GM18499 (cell line): ENCODE data around the gene ZNF341.
"Not testable (repeated sequence)": the region's sequence is repeated elsewhere in the genome, so short reads cannot be mapped to it uniquely, and the experiment has no call there.

Experiments
- ATAC-seq: cut with Tn5 transposase; IDR thresholded peaks from one replicate; pipeline ENCODE4 v1.9.1; 2021; ENCODE audit warnings: moderate number of reproducible peaks; ENCODE audit not compliant: insufficient read depth, unreplicated experiment

Gene ZNF341

GRCh38 chr20:33727806-33728205 lies 4.0 kb upstream of the ZNF341 start:
- ATAC-seq: no peak

DNA sequence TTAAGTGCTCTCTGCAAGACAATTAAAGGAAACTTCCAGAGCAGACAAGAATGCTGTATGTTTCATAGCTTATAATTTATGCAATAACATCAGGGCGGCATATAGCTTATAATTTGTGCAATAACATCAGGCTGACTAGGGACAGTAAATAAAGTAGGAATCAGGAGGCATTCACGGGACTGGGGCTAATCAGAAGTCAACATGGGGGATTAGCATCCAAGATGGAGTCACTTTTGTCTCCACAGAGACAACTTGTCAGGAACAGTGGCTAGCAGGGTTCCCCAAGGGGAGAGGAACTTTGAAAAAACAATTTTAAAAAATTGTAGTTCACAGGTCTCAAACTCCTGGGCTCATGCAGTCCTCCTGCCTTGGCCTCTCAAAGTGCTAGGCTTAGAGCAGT lies 3.3 kb upstream of the ZNF341 start:
- ATAC-seq: no peak

- no peak for ATAC-seq
Observed at GRCh38 chr20:33729101-33729500, 2.7 kb upstream of the ZNF341 start.

GRCh38 chr20:33730946-33731692 lies 677 bp upstream of the ZNF341 start:
- ATAC-seq: no peak

DNA sequence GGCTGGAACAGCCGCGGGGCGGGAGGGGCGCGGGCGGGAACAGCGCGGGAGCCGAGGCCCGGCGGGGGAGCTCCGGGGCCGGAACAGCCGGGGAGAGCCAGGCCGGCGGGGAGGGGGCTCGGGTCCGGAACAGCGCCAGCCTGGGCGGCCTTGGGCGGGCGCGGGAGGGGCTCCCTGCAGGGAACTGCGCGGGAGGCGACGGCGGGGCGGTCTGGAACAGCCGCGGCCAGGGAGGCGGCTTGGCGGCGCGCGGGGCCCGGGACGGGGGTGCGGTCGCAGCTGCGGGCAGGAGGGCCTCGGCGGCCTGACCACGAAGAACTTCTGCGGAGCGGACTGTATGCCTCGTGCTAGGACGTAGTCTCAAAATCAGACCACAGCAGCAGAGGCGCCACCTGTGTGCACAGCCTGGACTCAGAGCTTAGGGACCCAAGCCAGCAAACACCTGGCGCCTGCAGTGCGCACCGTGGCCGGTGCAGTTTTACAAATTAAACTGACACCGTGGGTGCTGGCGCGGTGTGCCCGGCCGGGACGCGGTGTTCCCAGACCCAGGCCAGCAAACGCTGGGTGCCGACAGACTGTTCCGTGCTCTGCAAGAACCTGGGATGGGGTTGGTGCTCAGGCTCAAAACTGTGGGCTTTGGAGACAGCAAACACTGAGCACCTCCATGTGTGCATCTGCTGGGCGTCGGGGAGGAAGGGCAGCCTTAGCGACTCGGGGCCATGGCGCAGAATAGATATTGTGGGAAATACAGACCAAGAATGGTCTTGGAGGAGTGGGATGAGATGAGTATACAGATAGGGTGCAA lies 572 bp downstream of the ZNF341 start:
- ATAC-seq: no peak

GRCh38 chr20:33733654-33734576 lies 2.1 kb downstream of the ZNF341 start:
- ATAC-seq: no peak

DNA sequence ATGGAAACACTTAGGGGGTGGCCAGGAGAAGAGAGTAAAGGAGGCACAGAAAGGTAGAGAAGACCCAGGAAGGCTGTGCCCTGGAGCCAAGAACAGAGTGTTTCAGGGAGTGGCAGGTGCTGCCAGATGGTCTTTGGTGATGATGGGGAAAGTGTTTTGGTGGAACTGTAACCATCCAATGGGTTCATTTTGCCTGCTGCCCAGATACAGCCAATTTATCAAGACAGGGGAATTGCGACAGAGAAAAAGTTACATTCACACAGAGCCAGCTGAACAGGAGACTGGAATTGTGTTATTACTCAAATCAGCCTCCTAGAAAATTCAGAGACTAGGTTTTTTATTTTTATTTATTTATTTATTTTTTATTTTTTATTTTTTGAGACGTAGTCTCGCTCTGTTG lies 5.2 kb downstream of the ZNF341 start:
- ATAC-seq: no peak

DNA sequence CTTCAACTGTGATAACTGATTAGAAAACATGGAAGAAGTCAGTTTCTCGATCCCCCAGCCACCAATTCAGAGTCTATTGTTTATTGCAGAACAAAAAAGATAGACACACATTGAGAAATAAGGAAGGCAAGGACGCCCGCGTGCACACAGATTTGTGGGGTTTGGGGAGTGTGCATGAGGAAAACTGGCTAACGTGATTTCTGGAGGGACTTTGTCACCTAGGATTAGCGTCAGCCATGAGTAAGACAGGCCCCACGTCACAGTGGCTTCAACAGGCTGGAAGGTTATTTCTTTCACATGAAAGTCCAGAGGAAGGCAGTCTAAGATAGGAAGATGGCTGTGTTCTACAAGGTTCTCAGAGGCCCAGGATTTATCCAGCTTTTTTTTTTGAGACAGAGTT lies 7.7 kb downstream of the ZNF341 start:
- no peak for ATAC-seq

- ATAC-seq: no peak
Observed at GRCh38 chr20:33740189-33740588, 8.4 kb downstream of the ZNF341 start.

DNA sequence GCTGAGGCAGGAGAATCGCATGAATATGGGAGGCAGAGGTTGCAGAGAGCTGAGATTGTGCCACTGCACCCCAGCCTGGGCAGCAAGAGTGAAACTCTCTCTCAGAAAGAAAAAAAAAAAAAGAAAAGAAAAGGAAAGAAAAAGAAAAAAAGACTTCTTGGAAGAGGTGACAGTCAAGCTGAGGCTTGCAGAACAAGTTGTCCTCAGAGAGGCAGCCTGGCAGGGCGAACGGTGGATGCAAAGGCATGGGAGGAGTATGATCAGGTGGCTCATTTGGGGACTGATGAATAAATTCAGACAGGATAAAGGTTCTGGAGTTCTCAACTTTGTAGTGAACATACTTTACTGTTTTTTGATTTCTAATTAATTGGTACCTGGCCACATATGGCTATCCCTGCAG lies 12.4 kb downstream of the ZNF341 start:
- no peak for ATAC-seq

DNA sequence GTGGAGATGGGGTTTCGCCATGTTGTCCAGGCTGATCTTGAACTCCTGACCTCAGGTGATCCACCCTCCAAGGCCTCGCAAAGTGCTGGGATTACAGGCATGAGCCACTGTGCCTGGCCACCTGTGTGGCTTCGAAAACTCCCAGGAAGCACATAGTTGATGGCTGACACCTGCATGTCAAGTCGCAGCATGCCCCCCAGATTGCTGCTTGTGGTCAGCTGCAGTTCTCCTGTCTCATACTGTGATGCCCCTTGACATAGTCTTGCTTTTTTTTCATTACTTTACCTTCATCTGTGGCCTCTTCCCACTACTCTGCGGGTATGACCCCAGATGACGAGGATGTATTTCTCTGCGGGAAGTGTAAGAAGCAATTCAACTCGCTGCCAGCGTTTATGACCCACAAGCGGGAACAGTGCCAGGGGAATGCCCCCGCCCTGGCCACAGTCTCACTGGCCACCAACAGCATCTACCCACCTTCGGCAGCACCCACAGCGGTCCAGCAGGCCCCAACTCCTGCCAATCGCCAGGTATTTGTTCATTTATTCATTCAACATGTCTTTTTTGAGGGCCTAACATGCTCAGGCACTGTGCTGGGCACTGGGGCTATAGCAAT lies 13.1 kb downstream of the ZNF341 start:
- ATAC-seq: no peak

GRCh38 chr20:33746325-33746998 lies 14.7 kb downstream of the ZNF341 start:
- ATAC-seq: no peak

DNA sequence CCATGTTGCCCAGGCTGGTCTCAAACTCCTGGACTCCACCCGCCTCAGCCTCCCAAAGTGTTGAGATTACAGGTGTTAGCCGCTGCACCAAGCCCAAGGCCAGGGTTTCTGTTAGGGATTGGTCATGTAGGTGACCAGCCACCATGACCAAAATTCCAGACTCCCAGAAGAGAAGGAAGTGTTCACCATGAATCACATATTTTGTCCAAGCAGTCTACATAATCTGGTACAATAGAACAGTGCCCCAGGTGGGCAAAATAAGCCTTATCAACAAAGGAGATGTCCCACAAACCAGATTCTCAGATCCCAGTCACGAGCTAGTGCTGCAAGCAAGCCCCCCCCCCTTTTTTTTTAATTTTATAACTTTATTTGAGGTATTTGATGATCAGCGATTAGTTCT lies 20.0 kb downstream of the ZNF341 start:
- no peak for ATAC-seq

DNA sequence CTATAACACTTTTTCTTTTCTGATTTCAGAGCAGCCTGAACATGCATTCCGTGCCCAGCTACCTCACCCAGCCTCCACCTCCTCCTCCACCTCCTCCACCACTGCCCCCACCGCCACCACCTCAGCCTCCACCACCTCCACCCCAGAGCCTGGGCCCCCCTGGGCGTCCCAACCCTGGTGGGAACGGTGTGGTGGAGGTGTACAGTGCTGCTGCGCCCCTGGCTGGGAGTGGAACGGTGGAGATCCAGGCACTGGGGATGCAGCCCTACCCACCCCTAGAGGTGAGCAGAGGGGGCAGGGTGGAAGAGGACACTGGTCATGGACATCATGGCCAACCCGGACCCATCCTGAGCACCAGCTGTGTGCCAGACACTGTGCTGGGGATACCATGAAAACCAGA lies 21.3 kb downstream of the ZNF341 start:
- ATAC-seq: no peak

- ATAC-seq: no peak
Observed at GRCh38 chr20:33753763-33754162, 22.0 kb downstream of the ZNF341 start.

GRCh38 chr20:33755936-33756490 lies 24.2 kb downstream of the ZNF341 start:
- ATAC-seq: not testable (repeated sequence)

DNA sequence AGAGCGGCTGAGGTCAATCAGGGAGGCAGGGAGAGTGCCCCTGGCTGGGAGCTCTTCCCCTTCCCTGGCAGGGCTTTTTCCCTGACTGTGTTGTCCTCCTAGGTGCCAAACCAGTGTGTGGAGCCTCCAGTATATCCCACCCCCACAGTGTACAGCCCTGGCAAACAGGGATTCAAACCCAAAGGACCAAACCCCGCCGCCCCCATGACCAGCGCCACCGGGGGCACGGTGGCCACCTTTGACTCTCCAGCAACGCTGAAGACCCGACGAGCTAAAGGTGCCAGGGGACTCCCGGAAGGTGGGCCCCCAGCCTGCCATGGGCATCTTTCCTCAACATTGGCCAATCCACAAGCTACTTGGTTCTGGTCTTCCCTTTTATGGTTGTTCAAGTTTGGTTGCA lies 25.2 kb downstream of the ZNF341 start:
- ATAC-seq: no peak

DNA sequence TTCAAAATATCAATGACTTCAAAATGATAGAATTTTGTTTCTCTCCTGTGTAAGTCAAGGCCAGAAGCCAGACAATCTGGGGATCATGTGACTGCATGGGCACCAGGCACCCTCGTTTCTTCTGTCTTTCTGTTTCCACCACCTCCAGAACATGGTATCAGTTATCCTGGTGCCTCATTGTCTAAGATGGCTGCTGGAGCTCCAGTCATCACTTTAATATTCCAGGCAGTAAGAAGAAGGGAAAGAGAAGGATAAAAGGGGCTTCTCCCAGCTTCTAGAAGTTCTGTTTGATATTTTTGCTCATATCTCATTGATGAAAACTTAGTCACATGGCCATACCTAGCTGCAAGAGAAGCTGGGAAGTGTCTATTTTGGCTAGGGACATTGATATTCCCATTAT lies 25.7 kb downstream of the ZNF341 start:
- no peak for ATAC-seq

DNA sequence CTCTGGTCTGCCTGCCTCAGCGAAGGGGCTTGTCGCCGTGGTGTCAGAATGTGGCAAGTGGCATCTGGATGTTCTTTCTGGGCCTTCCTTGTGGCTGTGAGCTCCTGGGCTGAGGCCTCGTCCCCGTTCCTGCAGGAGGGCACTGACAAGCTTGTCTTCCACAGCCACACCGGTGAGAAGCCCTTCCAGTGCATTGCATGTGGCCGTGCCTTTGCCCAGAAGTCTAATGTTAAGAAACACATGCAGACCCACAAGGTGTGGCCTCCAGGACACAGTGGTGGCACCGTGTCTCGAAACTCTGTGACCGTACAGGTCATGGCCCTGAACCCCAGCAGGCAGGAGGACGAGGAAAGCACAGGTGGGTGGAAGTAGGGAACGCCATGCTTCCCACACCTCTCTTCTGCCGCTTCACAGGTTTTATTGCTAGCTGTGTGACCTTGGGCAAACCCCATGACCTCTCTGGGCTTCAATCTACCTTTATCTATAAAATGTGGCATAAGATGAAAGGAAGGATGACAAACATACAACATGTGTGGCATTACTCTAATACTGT lies 30.0 kb downstream of the ZNF341 start:
- no peak for ATAC-seq
